Fibroblast of lung (primary cell): ENCODE measurements around the gene STK26.

Experiments
- EZH2 ChIP-seq: IDR thresholded peaks from 2 replicates; pipeline ENCODE4 v1.5.1; 2012; ENCODE audit warnings: low read length, control low read depth, mild to moderate bottlenecking; ENCODE audit errors: missing control alignments
- TF ChIP-seq, protein P1 (sequence below), 2 donors: IDR thresholded peaks in 1 of 2; conservative IDR thresholded peaks in 1 of 2; 1 replicate in 1 of 2; 2 replicates in 1 of 2; pipeline ENCODE4 v1.5.1; 2011 to 2012; ENCODE audit warnings: low read length in 2 of 2, control low read depth in 1 of 2, inconsistent platforms in 1 of 2, low read depth in 1 of 2, mild to moderate bottlenecking in 1 of 2

DNA sequence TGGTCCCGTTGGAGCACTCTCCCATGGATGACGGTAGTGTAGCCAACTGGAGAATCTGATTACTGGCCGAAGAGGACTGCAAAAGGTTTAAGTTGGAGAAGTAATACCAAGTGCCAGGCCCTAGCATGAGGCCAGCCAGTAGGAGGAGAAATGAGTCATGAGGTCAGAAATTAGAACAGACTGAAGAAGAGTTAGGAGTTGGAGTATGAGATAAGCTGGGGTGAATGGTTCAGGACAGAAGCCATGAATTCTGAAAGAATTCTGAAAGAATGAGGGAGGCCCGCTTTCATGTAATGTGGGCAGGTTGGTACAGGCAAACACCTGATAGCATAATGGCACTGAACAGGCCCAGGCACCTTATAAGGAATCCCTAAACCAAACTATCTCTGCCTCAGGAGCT, 18.4 kb upstream of the STK26 start:
- TF ChIP-seq, protein P1, sequence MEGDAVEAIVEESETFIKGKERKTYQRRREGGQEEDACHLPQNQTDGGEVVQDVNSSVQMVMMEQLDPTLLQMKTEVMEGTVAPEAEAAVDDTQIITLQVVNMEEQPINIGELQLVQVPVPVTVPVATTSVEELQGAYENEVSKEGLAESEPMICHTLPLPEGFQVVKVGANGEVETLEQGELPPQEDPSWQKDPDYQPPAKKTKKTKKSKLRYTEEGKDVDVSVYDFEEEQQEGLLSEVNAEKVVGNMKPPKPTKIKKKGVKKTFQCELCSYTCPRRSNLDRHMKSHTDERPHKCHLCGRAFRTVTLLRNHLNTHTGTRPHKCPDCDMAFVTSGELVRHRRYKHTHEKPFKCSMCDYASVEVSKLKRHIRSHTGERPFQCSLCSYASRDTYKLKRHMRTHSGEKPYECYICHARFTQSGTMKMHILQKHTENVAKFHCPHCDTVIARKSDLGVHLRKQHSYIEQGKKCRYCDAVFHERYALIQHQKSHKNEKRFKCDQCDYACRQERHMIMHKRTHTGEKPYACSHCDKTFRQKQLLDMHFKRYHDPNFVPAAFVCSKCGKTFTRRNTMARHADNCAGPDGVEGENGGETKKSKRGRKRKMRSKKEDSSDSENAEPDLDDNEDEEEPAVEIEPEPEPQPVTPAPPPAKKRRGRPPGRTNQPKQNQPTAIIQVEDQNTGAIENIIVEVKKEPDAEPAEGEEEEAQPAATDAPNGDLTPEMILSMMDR (conservative IDR thresholded peaks at IDR 0.05 in 1 of 2, IDR thresholded peaks at IDR 0.05 in 1 of 2; ENCODE audit: low read depth in 1 of 2, low read length in 2 of 2): no peak
- no peak for TF ChIP-seq EZH2
